GM12872 (cell line): Measurements from ENCODE around the gene TANC1.

Experiments
- TF ChIP-seq, protein P1 (sequence below): IDR thresholded peaks from 3 replicates; pipeline ENCODE4 v1.5.1; 2011; ENCODE audit warnings: low read depth, mild to moderate bottlenecking, low read length, moderate library complexity; ENCODE audit not compliant: insufficient read depth

TANC1 gene

DNA sequence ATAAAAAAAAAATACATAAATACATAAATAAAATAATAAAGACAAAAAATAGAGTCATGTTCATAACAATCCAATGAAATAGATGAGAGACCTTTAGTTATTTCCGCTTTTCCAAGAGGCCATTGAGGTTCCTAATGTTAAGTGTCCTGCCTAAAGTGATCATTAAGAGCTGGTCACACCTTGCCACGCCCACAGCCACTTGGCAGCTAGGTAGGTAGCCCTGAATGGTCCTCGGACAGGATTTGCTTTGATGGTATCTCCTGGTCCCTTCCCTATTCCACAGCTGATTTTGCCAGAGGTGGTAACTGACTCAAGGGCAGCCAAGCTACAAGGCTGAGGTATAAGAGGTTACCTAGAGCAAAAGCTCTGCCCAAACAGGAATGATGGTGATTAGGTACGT, 24.5 kb upstream of the TANC1 start:
- TF ChIP-seq, protein P1, sequence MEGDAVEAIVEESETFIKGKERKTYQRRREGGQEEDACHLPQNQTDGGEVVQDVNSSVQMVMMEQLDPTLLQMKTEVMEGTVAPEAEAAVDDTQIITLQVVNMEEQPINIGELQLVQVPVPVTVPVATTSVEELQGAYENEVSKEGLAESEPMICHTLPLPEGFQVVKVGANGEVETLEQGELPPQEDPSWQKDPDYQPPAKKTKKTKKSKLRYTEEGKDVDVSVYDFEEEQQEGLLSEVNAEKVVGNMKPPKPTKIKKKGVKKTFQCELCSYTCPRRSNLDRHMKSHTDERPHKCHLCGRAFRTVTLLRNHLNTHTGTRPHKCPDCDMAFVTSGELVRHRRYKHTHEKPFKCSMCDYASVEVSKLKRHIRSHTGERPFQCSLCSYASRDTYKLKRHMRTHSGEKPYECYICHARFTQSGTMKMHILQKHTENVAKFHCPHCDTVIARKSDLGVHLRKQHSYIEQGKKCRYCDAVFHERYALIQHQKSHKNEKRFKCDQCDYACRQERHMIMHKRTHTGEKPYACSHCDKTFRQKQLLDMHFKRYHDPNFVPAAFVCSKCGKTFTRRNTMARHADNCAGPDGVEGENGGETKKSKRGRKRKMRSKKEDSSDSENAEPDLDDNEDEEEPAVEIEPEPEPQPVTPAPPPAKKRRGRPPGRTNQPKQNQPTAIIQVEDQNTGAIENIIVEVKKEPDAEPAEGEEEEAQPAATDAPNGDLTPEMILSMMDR = no peak

DNA sequence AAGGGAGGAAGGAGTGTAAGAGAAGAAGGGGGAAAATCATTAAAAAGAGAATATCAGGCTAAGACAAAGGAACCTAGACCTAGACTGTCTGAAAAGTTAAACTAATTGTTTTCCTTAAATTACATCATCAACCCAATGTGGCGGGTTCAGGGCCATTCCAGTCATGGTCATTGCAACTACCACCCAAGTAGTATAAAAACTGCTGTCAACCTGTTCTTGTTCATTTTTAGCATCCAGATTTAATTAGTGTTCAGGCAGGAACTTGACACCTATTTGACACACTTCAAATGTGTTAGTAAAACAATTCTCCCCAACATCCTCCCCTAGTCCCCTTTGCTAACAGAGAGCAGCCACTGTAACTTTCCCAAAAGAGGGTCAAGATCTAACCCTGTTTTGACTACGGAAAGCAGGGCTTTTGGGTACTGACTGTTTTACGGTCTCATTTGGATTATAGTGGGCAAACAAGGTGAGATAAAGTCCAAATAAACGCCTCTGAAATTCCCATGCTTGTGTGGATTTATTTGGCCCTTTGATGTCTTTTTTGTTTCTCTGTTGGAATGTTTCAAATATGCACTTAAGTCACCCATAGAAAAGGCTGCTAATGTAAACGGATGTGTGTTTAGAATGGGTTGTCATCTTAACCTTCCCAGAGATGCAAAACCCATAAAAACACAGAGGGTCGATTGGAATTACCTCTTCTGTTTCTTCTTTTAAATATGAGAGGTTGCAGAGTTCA, 19.3 kb upstream of the TANC1 start:
- TF ChIP-seq, protein P1 = no peak

DNA sequence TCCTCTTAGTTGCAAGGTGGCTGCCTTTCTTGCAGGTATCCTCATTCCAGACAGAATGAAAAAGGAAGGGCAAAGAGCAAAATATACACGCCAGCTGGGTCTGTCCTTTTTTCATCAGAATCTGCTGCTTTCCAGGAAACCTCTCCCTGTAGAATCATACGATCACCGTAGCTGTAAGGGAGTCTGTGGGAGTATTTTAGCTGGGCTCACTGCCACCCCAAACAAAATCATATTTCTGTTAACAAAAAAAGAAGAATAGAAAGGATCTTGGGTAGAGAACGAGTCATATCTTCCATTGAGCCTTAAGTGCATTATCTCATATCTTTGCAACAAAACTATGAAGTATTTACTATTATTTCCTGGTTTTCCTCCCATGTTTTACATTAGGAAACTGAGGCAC, 15.0 kb upstream of the TANC1 start:
- TF ChIP-seq, protein P1 = no peak

DNA sequence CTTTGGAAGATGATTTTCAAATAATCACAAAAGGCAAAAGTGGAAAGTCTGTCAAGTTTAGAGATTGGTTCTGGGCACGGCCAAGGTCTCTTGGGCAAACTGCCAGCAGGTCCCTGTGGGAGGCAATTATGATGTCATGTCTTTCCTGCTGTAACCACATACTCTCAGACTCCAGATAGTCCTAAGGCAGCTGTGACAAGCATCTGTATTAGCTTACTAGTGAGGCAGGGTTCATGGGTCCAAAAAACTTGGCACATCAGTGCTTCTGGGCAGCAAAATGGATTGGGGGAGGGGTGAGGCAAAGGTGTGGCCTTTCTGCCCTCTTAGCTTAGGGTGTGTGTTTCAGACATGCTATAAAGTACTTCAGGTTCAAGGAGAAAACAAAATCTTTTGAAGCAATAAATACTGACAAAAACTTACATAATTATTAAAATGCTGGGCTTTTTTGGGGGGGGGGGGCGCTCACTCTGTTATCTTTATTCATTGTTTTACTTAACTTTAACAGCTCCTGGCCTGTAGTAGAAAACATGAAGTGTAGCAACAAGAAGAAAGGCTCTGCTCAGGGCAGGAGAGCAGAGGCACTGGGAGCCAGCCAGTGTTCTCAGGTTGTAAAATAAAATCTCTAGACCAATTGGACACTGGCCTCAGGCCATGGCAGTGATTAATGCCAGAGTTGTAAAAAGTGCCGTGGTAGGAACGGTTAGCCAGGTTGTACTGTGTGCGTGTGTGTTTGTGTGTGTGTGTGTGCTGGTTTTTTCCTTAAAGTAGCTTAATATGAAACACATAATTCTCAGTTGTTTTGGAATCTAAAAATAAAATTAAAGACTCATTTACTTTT, 14.3 kb upstream of the TANC1 start:
- TF ChIP-seq, protein P1 = no peak

DNA sequence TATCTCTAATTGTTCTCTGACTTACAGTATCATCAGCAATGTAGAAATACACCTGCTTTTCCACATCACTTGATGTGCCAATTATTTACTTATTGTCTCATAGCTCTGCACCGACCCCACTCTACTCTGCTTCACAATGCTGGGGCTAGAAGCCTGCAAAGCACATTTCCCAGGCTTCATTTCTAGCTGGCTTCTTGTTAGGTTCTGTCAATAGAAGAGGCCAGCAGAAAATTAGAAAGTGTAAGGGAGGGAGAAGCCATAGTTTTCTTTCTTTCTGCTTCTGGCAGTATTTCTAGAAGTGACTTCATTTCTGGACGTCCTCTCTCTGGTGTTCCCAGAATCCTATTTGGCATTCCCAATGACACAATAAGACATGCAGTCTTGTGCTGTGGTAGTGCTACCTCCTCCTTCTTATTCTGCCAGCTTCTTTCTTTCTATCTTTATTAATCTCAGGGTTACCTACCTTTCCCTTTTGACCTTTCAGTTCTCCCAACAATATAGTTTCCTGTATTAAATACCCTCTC, 12.5 kb upstream of the TANC1 start:
- TF ChIP-seq, protein P1 = no peak

DNA sequence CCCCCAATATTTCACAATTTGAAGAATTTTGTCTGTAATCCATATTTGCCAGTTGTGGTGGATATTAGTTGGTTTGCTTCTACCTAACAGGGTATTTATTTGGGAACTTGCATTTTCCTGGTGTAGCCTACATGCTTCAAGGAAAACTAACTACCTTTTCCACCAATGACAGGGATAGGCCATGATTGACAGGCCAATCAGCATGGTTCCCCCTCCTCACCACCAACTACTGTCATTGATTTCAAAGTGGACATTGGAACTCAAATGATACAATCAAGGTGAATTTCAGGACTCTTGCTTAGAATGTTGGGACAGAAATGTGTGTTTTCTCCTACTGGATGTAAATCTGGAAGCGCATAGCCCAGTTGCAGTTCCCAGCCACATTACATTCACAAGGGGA, 10.1 kb upstream of the TANC1 start:
- TF ChIP-seq, protein P1 = no peak

DNA sequence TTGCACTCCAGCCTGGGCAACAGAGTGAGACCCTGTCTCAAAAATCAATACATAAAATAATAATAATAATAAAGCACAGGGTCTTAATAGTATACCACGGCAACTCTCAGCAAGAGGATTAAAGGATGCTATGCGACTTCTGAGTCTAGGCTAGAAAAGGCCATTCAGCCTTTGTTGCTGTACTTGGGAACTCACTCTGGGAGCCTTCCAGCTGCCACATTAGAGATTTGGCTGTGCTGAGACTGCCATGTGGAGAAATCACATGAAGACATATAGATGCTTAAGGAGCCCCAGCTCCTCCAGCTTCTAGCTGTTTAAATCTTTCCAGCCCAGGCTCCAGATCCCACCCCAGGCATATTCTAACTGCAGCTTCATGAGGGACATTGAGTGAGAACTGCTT, 8.2 kb upstream of the TANC1 start:
- TF ChIP-seq, protein P1 = no peak
